ENCODE measurements around the gene MTERF1. TPM values are rescaled to one million over a fixed set of nuclear protein-coding genes. Genes with fewer than 3 reads are reported as not detected.

MTERF1 gene
- total and polyA plus RNA-seq, 9 of the 15 experiments (the other 6 are each of a cell fraction or from before 2014, with no cell fraction given): 15.7 to 49.2 (median 29.1) TPM

GRCh38 chr7:91894781-91895480 is 14.4 kb upstream of the MTERF1 start (continued):
- 0 out of 2 replicates have a peak, but pooled peaks have one; percentile 20 for TF ChIP-seq ZNF384 (IDR thresholded peaks at IDR 0.05; ENCODE audit: low read depth, low read length)
- TF ChIP-seq EP300 (IDR thresholded peaks at IDR 0.05; ENCODE audit: low read length): peak; percentile 52; the same call in 1 of the 2 replicates
- peak; percentile 77 for TF ChIP-seq SMARCA5 (IDR thresholded peaks at IDR 0.05)
- TF ChIP-seq BRD9 (IDR thresholded peaks at IDR 0.05; ENCODE audit: low read depth, partially characterized antibody): peak; percentile 37
- peak; percentile 27; the same call in 1 of the 2 replicates for TF ChIP-seq NFIC (IDR thresholded peaks at IDR 0.05)
- peak; percentile 82 for TF ChIP-seq NCOR1 (IDR thresholded peaks at IDR 0.05)
- TF ChIP-seq MAFF (IDR thresholded peaks at IDR 0.05; ENCODE audit: low read length): peak; percentile 55; the same call in 1 of the 2 replicates
- peak; percentile 35; the same call in 1 of the 2 replicates for TF ChIP-seq FOXJ2 (tag; IDR thresholded peaks at IDR 0.05)
- TF ChIP-seq C11orf30 (IDR thresholded peaks at IDR 0.05; ENCODE audit: low read depth): peak; percentile 62
- peak; percentile 46; the same call in 1 of the 2 replicates for TF ChIP-seq TRIM28 (IDR thresholded peaks at IDR 0.05)
- peak; percentile 71 for TF ChIP-seq SMARCA4 (IDR thresholded peaks at IDR 0.05)
- no peak for TF ChIP-seq HNRNPLL (IDR thresholded peaks at IDR 0.05; ENCODE audit: low read depth, low read length, poor library complexity, severe bottlenecking)
- TF ChIP-seq GTF3C2 (IDR thresholded peaks at IDR 0.05; ENCODE audit: borderline replicate concordance, extremely low read depth, insufficient read length): no peak
- TF ChIP-seq NFE2 (IDR thresholded peaks at IDR 0.05; ENCODE audit: low read depth): peak; percentile 82
- no peak for TF ChIP-seq MITF (IDR thresholded peaks at IDR 0.05)
- peak in 1 of 2 experiments; percentile 46 for TF ChIP-seq AFF1 (IDR thresholded peaks at IDR 0.05; ENCODE audit: low read depth in 1 of 2, partially characterized antibody in 2 of 2)
- TF ChIP-seq SMARCE1 (IDR thresholded peaks at IDR 0.05): peak; percentile 64
- peak; percentile 78 for TF ChIP-seq ZNF316 (IDR thresholded peaks at IDR 0.05)
- TF ChIP-seq MAFK (IDR thresholded peaks at IDR 0.05; ENCODE audit: low read length): peak; percentile 42; the same call in 1 of the 2 replicates
- TF ChIP-seq MEF2D (tag; conservative IDR thresholded peaks at IDR 0.05; ENCODE audit: low read depth): peak; percentile 88
- peak; percentile 87 for TF ChIP-seq CBFA2T3 (IDR thresholded peaks at IDR 0.05)
- peak; percentile 84 for TF ChIP-seq MAFG (tag; conservative IDR thresholded peaks at IDR 0.05)
- 0 out of 4 replicates have a peak, but pooled peaks of 1 of the 2 experiments have one; percentile 21 for TF ChIP-seq NONO (IDR thresholded peaks at IDR 0.05; ENCODE audit: low read depth in 2 of 2, low read length in 1 of 2)

Measured in K562 (cell line).